GM19238 (cell line): ENCODE measurements around the gene HCN1.
"Not testable (repeated sequence)": the region's sequence is repeated elsewhere in the genome, so short reads cannot be mapped to it uniquely, and the experiment has no call there.

ENCODE experiments used
- DNase-seq: peaks from one replicate; pipeline ENCODE4 v3.0.0; 2011; ENCODE audit warnings: low spot score; ENCODE audit not compliant: insufficient read length

Gene HCN1

GRCh38 chr5:45417285-45417998 is 278.7 kb downstream of the HCN1 start:
- DNase-seq, result no peak

- DNase-seq, result no peak
Measured at GRCh38 chr5:45414620-45415573, 281.3 kb downstream of the HCN1 start.

GRCh38 chr5:45411971-45412612 is 284.1 kb downstream of the HCN1 start:
- DNase-seq, result no peak

GRCh38 chr5:45410304-45410995 is 285.7 kb downstream of the HCN1 start:
- no peak for DNase-seq

- no peak for DNase-seq
Measured at GRCh38 chr5:45408067-45408466, 288.1 kb downstream of the HCN1 start.

GRCh38 chr5:45402804-45403455 is 293.2 kb downstream of the HCN1 start:
- DNase-seq, result no peak

- no peak for DNase-seq
Measured at GRCh38 chr5:45399041-45399440, 297.1 kb downstream of the HCN1 start.

GRCh38 chr5:45385321-45386058 is 310.7 kb downstream of the HCN1 start:
- no peak for DNase-seq

- no peak for DNase-seq
Measured at GRCh38 chr5:45383985-45384384, 312.2 kb downstream of the HCN1 start.

GRCh38 chr5:45382583-45382982 is 313.6 kb downstream of the HCN1 start:
- DNase-seq, result no peak

- DNase-seq, result no peak
Measured at GRCh38 chr5:45376417-45376816, 319.8 kb downstream of the HCN1 start.

GRCh38 chr5:45372629-45373028 is 323.6 kb downstream of the HCN1 start:
- no peak for DNase-seq

GRCh38 chr5:45371423-45371822 is 324.8 kb downstream of the HCN1 start:
- DNase-seq, result not testable (repeated sequence)

- DNase-seq, result no peak
Measured at GRCh38 chr5:45355189-45355992, 340.8 kb downstream of the HCN1 start.

GRCh38 chr5:45336464-45336863 is 359.7 kb downstream of the HCN1 start:
- no peak for DNase-seq

GRCh38 chr5:45335978-45336377 is 360.2 kb downstream of the HCN1 start:
- no peak for DNase-seq

- DNase-seq, result no peak
Measured at GRCh38 chr5:45335346-45335745, 360.8 kb downstream of the HCN1 start.

GRCh38 chr5:45334939-45335338 is 361.2 kb downstream of the HCN1 start:
- DNase-seq, result no peak

GRCh38 chr5:45312627-45313026 is 383.6 kb downstream of the HCN1 start:
- not testable (repeated sequence) for DNase-seq
